NCI-H526 (cell line): ENCODE measurements around the gene SMAD5.
A peak's percentile ranks its signal among the peaks of the same experiment; 100 is the strongest.

Source experiments
- DNase-seq, 2 experiments: peaks; one replicate each; lab custom pipeline; 2025; lab: John Stamatoyannopoulos, UW

SMAD5 gene

DNA sequence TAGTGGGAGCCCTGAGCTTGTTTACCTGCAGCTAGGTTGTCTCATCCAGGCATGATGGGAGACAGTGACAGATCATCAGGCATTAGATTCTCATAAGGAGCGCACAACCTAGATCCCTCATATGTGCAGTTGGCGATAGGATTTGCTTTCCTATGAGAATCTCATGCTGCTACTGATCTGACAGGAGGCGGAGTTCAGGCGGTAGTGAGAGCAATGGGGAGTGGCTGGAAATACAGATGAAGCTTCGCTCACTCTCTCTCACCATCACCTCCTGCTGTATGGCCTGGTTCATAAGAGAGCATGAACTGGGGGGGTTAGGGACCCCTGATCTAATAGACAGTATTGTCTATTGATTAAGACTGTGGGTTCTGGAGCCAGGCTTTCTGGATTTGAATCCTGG is 24.9 kb downstream of the SMAD5 start:
- DNase-seq, result no peak

- DNase-seq, result no peak
Observed at GRCh38 chr5:136159457-136159856, 26.8 kb downstream of the SMAD5 start.

DNA sequence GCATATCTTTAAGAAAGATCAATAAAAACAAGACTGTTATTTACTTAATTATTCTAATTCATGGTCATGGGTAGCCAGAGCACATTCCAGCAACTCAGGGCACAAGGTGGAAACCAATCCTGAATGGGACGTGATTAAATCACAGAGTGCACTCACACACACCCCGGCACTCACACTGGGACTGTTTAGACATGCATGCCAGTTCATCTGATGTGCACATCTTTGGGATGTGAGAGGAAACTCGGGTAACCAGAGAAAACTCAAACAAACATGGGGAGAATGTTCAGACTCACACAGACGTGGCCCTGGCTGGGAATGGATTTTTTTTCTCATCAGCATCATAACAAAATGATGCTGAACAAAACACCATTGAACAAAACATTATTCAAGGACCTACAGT is 29.4 kb downstream of the SMAD5 start:
- DNase-seq, result no peak

- DNase-seq, result no peak
Observed at GRCh38 chr5:136164226-136164625, 31.6 kb downstream of the SMAD5 start.

GRCh38 chr5:136166909-136167308 is 34.3 kb downstream of the SMAD5 start:
- DNase-seq, result no peak

- no peak for DNase-seq
Observed at GRCh38 chr5:136169218-136169617, 36.6 kb downstream of the SMAD5 start.

GRCh38 chr5:136174021-136174659 is 41.5 kb downstream of the SMAD5 start:
- peak in 1 of 2 experiments; percentile 28 for DNase-seq

DNA sequence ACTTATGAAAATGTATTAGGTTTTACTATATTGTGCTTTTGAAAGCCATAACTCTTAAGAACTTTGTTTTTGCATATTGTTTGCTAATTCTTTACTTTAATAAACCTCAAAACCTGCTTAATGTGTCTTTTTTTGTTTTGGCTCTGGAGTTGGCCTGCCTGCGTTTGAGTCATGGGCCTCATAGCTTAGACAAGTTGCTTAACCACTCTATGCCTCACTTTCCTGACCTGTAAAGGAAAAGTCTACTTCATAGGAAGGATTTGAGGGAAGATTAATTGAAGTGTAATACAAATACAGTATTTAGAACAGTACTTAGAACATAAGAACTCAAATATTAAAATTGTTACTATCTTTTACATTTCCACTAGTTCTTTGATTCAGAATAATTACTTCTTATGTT is 50.0 kb downstream of the SMAD5 start:
- no peak for DNase-seq

- no peak for DNase-seq
Observed at GRCh38 chr5:136185974-136186665, 53.5 kb downstream of the SMAD5 start.

DNA sequence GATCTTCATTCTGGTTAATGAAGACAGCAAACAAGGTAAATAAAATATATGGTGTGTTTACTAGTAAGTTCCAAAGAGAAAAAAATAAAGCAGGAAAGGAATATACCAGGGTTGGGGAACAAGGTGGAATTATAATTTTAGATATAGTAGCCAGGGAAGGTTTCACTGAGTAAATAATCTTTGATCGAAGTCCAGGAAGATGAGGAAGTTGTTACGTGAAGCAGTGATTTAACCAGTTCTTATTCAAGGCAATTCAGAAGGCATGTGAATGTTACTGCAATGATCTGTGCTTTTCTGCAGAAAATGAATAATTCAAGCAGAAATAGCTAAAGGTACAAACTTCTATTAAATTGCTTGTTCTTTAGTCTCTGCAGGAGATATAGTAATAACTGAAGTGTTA is 54.2 kb downstream of the SMAD5 start:
- no peak for DNase-seq

DNA sequence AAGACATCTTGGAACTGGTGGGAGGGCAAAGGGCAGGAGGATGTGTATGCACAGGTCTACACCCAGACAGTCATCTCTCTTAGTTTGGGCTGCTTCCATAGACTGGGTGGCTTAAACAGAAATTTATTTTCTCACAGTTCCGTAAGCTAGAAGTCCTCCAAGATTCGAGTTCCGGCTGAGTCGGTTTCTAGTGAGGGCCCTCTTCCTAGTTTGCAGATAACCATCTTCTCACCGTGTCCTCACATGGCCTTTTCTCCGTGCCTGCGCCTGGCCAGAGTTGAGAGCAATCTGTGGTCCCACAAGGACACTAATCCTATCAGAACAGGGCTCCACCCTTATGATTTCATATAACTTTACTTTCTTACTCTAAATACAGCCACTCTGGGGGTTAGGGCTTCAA is 56.2 kb downstream of the SMAD5 start:
- no peak for DNase-seq

- no peak for DNase-seq
Observed at GRCh38 chr5:136190091-136190720, 57.6 kb downstream of the SMAD5 start.

GRCh38 chr5:136190904-136191303 is 58.3 kb downstream of the SMAD5 start:
- DNase-seq, result no peak

DNA sequence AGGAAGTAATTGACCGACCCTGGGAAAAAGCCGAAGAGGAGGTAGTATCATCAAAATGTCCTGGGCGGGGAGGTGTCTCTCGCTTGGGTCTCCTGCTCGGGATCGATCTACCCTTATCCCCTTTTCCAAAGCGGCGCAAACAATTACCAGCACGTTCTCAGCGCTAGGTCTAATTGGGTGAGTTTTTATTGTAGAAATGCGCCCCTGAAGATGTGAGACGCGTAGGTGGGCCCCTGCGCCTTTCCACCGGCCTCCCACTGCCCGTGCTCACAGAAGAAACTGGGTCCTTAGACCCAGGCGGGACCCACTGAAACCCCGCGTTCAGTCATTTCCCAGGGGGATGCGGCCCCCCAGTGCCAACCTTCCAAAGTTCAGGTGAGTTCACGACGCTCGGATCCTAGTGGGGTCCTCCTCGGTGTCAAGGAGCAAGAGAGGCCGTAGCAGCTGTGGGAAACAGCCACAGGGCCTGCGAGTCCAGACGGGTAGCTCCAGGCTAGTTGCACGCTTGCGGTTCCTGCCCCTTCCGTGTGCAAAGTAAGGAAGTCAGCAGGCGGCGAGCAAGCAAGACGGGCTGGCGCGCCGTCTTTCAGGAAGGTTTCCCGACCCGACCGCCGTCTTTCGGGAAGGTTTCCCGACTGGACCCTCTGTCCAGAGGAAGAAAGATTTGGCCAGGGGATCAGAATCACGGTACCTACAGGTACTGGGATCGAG is 58.8 kb downstream of the SMAD5 start:
- peak in 1 of 2 experiments; percentile 35 for DNase-seq

- DNase-seq, result peak in 1 of 2 experiments; percentile 29
Observed at GRCh38 chr5:136192015-136192525, 59.4 kb downstream of the SMAD5 start.

DNA sequence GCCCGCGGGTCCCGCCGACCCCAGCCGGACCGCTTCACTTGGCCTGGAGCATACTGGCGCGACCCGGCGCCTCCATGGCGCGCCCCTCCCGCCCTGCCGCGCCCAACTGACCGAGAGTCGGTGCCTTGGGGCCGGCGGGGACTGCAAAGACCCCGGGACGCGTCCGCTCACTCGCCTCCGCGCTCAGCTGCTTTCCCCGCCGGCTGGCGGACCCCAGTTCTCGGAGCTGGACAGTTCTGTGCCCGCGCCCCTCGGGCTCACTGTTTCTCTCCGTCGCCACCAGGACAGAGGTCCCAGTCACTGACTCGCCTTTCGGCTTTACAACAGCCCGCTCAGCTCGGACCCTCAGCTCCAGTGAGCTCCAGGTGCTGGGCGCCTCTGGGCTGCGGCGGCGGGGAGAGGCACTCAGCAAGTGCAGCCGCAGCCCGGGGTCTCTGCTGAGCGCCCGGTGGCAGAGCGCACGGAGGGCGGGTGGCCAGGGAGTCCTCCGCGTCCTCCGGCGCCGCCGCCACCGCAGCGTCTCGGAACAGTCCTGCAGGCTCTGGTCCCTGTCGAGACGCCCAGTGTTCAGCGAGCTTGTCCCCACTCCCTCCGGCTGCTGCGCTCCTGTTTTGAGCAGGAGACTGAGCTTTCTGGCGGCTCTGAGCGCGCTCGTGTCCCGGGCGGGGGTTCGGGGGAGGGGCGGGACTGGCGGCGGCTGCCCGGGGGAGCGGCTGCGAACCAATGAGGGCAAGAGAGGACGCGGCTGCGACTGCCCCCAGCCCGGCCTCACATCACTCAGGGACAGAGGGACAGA is 60.1 kb downstream of the SMAD5 start, which contains the start of gene SMIM32:
Gene SMIM32, minus strand, starts transcription at position 637 of the 796 bp plus-strand sequence. CDS start 638 bp downstream, outside the sequence.
- peak in 1 of 2 experiments; percentile 49 for DNase-seq

- peak in 1 of 2 experiments; percentile 41 for DNase-seq
Observed at GRCh38 chr5:136193322-136193935, 60.8 kb downstream of the SMAD5 start.

DNA sequence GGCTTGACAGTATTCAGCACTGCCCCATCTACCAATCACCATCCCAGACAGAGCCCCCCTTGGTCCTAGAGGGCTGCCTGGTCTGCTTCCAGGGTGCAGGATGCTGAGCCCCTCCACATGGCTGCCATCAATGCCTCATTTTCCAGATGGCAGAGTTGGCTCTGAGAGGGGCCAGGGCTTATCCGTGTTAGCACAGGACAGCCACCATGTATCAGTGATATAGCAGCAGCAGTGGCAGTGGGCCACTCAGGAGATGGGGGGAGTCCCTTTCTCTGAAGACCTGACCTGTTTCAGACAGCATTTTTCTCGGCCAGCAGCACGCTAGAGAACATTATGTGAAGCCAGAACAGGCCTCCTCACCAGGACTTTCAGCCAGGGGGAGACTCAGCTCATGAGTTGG is 61.9 kb downstream of the SMAD5 start:
- DNase-seq, result no peak

DNA sequence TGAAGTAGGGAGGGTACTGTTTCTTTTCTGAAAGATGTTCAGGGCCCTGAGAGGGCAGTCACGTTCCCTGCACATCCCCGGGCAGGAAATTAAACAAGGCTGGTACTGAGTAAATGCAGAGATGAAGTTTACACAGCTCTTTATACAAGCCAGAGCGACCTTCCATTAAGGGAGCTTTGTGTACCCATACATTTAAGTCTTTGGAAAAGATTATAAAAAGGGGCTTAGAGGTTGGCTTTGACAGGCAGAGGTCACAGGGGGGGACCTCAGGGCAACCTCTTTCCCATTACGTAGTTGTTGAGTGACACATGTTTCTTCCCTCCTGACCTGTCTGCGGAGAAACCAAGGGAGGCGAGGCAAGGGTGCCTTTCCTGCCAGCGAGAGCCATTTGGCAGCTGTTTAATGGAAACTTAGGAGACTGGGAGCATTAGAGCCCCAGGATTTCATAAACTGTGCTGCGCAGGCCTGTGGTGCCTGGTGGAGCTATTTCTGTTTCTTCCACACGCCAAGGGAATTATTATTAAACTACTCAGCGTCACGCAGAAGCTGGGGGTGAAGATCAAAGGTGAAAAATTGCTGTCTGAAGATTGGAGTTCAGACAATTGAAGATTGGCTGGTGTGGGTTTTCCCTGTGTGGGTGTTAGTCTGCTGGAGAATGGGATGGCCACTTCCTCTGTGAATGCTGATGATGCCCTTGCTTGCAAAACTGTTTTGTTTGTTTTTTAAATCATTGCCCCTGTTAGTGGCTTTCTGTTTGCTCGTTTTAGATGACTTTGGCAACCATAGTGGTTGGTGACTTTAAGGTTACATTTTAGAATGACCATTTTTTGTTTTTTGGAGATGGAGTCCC is 63.6 kb downstream of the SMAD5 start:
- no peak for DNase-seq
